H9 (cell line): ENCODE data around the gene BBX. TPM values are rescaled to one million over a fixed set of nuclear protein-coding genes. Genes with fewer than 3 reads are reported as not detected.

Source experiments
- DNase-seq: peaks from one replicate; pipeline ENCODE4 v3.0.0-alpha.2; 2017
- H2AFZ ChIP-seq: one replicate; pipeline ENCODE4 v1.6.1; 2013; ENCODE audit warnings: mild to moderate bottlenecking, low read length, control low read depth, moderate library complexity
- H2AK5ac ChIP-seq: 2 replicates; pipeline ENCODE4 v1.6.1; 2013; ENCODE audit warnings: low read length, control low read depth, mixed read lengths; ENCODE audit not compliant: insufficient read length
- H2BK120ac ChIP-seq: one replicate; pipeline ENCODE4 v1.6.1; 2013; ENCODE audit warnings: low read depth, mild to moderate bottlenecking, low read length, control low read depth, inconsistent platforms; ENCODE audit not compliant: poor library complexity, severe bottlenecking
- H2BK12ac ChIP-seq: 2 replicates; pipeline ENCODE4 v1.6.1; 2013; ENCODE audit warnings: low read length, control low read depth, mixed read lengths, low read depth; ENCODE audit not compliant: insufficient read length
- H2BK15ac ChIP-seq: 2 replicates; pipeline ENCODE4 v1.6.1; 2013; ENCODE audit warnings: low read depth, low read length, control low read depth
- H2BK20ac ChIP-seq: one replicate; pipeline ENCODE4 v1.6.1; 2013; ENCODE audit warnings: low read depth, mild to moderate bottlenecking, low read length, control low read depth, inconsistent platforms; ENCODE audit not compliant: poor library complexity, severe bottlenecking
- H2BK5ac ChIP-seq: 2 replicates; pipeline ENCODE4 v1.6.1; 2013; ENCODE audit warnings: low read length, control low read depth, mixed read lengths; ENCODE audit not compliant: insufficient read length
- H3K14ac ChIP-seq: 2 replicates; pipeline ENCODE4 v1.6.1; 2013; ENCODE audit warnings: low read length, control low read depth; ENCODE audit not compliant: insufficient read depth
- H3K18ac ChIP-seq: 2 replicates; pipeline ENCODE4 v1.6.1; 2013; ENCODE audit warnings: low read depth, mild to moderate bottlenecking, mixed read lengths, low read length, control low read depth; ENCODE audit not compliant: insufficient read length
- H3K23ac ChIP-seq: 2 replicates; pipeline ENCODE4 v1.6.1; 2013; ENCODE audit warnings: low read length, control low read depth, mixed read lengths, low read depth; ENCODE audit not compliant: insufficient read length
- H3K23me2 ChIP-seq: 2 replicates; pipeline ENCODE4 v1.6.1; 2013; ENCODE audit warnings: low read depth, mild to moderate bottlenecking, mixed read lengths, low read length, control low read depth; ENCODE audit not compliant: insufficient read length, poor library complexity, severe bottlenecking
- H3K27ac ChIP-seq: 2 replicates; pipeline ENCODE4 v1.5.1; 2013; ENCODE audit warnings: low read length, control low read depth, mixed read lengths, low read depth; ENCODE audit not compliant: insufficient read length
- H3K27me3 ChIP-seq: 2 replicates; pipeline ENCODE4 v1.6.1; 2013; ENCODE audit warnings: low read length, control low read depth, inconsistent platforms; ENCODE audit not compliant: insufficient read depth
- H3K4ac ChIP-seq: 2 replicates; pipeline ENCODE4 v1.6.1; 2013; ENCODE audit warnings: low read depth, mild to moderate bottlenecking, control low read depth, inconsistent platforms, low read length, moderate library complexity
- H3K4me1 ChIP-seq: 2 replicates; pipeline ENCODE4 v1.6.1; 2013; ENCODE audit warnings: low read length, control low read depth, inconsistent platforms; ENCODE audit not compliant: insufficient read depth
- H3K4me2 ChIP-seq: 2 replicates; pipeline ENCODE4 v1.6.1; 2013; ENCODE audit warnings: low read length, control low read depth, mixed read lengths; ENCODE audit not compliant: insufficient read length, insufficient read depth
- H3K56ac ChIP-seq: 2 replicates; pipeline ENCODE4 v1.6.1; 2013; ENCODE audit warnings: low read depth, mild to moderate bottlenecking, mixed read lengths, low read length, control low read depth; ENCODE audit not compliant: insufficient read length
- H3K79me1 ChIP-seq: 2 replicates; pipeline ENCODE4 v1.6.1; 2013; ENCODE audit warnings: low read depth, mild to moderate bottlenecking, moderate library complexity, low read length, control low read depth, inconsistent platforms; ENCODE audit not compliant: insufficient read depth, poor library complexity, severe bottlenecking
- H3K79me2 ChIP-seq: 2 replicates; pipeline ENCODE4 v1.6.1; 2013; ENCODE audit warnings: low read length, control low read depth, inconsistent platforms; ENCODE audit not compliant: insufficient read depth
- H3K9ac ChIP-seq: 2 replicates; pipeline ENCODE4 v1.6.1; 2013; ENCODE audit warnings: low read length, control low read depth, mixed read lengths; ENCODE audit not compliant: insufficient read length; ENCODE audit errors: extremely low read depth
- H3K9me3 ChIP-seq: one replicate; pipeline ENCODE4 v1.6.1; 2013; ENCODE audit warnings: low read depth, low read length, inconsistent platforms; ENCODE audit not compliant: control insufficient read depth
- H3T11ph ChIP-seq: one replicate; pipeline ENCODE4 v1.6.1; 2013; ENCODE audit warnings: mild to moderate bottlenecking, low read length, control low read depth, inconsistent platforms
- H4K20me1 ChIP-seq: one replicate; pipeline ENCODE4 v1.6.1; 2013; ENCODE audit not compliant: control insufficient read depth, insufficient read length, insufficient read depth
- H4K5ac ChIP-seq: 2 replicates; pipeline ENCODE4 v1.6.1; 2013; ENCODE audit warnings: low read depth, mild to moderate bottlenecking, mixed read lengths, low read length, control low read depth; ENCODE audit not compliant: insufficient read length
- H4K8ac ChIP-seq: replicated peaks from 2 replicates; pipeline ENCODE4 v1.6.1; 2013; ENCODE audit warnings: low read length, control low read depth, mixed read lengths, low read depth; ENCODE audit not compliant: insufficient read length
- H4K91ac ChIP-seq: 2 replicates; pipeline ENCODE4 v1.6.1; 2013; ENCODE audit warnings: low read depth, mild to moderate bottlenecking, moderate library complexity, mixed read lengths, low read length, control low read depth; ENCODE audit not compliant: insufficient read length
- H3K27ac Mint-ChIP-seq, 3 experiments: 2 replicates in 2 of 3; 3 replicates in 1 of 3; pipeline ENCODE4 v1.8.0; 2020 to 2021; ENCODE audit warnings: mixed read lengths in 3 of 3, mild to moderate bottlenecking in 1 of 3, moderate library complexity in 1 of 3
- H3K27me3 Mint-ChIP-seq: 2 replicates; pipeline ENCODE4 v1.8.0; 2021; ENCODE audit warnings: low read depth, mild to moderate bottlenecking, moderate library complexity, mixed read lengths
- H3K36me3 Mint-ChIP-seq, 3 experiments: 2 replicates in 2 of 3; 3 replicates in 1 of 3; pipeline ENCODE4 v1.8.0; 2020 to 2021; ENCODE audit warnings: low read depth in 3 of 3, mixed read lengths in 3 of 3; ENCODE audit not compliant: insufficient read depth in 1 of 3
- H3K4me1 Mint-ChIP-seq, 2 experiments: 2 replicates each; pipeline ENCODE4 v1.8.0; 2020; ENCODE audit warnings: mixed read lengths in 2 of 2
- H3K4me3 Mint-ChIP-seq, 2 experiments: 2 replicates in 1 of 2; 3 replicates in 1 of 2; pipeline ENCODE4 v1.8.0; 2020 to 2021; ENCODE audit warnings: mild to moderate bottlenecking in 2 of 2, mixed read lengths in 2 of 2, moderate library complexity in 1 of 2
- H3K9me3 Mint-ChIP-seq, 2 experiments: 2 replicates in 1 of 2; 3 replicates in 1 of 2; pipeline ENCODE4 v1.8.0; 2020; ENCODE audit warnings: mild to moderate bottlenecking in 2 of 2, mixed read lengths in 2 of 2, moderate library complexity in 1 of 2
- WGBS: extraction: QIAGEN DNeasy Blood & Tissue Kit; methylation state at CpG from one replicate; pipeline ENCODE4 v1.1.7; 2013; ENCODE audit warnings: missing lambda C conversion rate, low lambda C conversion rate, mixed read lengths; ENCODE audit not compliant: insufficient read length; ENCODE audit errors: extremely low coverage; 5-methylcytosine and 5-hydroxymethylcytosine counted together
- total RNA-seq: library from RNA; stranded (reverse); gene quantifications from 2 replicates; pipeline ENCODE4 v1.2.1, GENCODE V29; 2021
- TF ChIP-seq, protein P1 (sequence below): fragments of 200-600 bp; sonication (generic); conservative IDR thresholded peaks from 3 replicates; pipeline ENCODE4 v1.8.0; 2021; ENCODE audit warnings: antibody characterized with exemption, mild to moderate bottlenecking

Gene BBX
- total RNA-seq, 1 experiment from 2014 or later: 34.8 TPM

DNA sequence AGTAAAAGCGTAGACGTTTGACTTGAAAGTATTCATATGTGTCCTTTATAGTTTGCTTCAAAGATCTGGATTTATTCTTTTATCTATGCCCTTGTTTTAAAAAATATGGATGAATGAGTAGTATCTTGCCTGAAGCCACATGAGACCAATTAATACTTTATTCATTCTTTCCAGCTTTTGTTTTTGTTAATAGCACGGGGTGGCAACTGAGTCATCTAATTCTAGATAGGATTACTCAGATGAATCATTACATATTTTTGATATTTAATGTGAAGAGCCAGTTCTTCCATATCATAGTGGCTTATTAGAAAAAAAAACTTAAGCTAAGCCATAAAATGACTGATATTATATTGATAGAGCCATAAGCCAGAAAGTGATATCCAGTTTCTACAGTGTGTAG, 121.9 kb downstream of the BBX start:
- Mint-ChIP-seq H3K9me3 (peaks cover 7 to 9% of the 10 kb centered on the region in 2 experiments), H3K4me1 (peaks cover 26 to 29% of the 10 kb centered on the region in 2 experiments), H3K36me3 (peaks cover 13 to 20% (median 15%) of the 10 kb centered on the region in 3 experiments), H3K4me3 (no peak overlapping the region), H3K27me3 (no peaks in the 10 kb centered on the region), H3K27ac (no peak overlapping the region)
- H4K8ac ChIP-seq: no peak overlapping the region
- no peak overlapping the region for H3K56ac ChIP-seq
- no peak overlapping the region for H3K9ac ChIP-seq
- H3K18ac ChIP-seq: no peak overlapping the region
- H3K4ac ChIP-seq: no peak overlapping the region
- H4K91ac ChIP-seq: no peak overlapping the region
- H3K4me1 ChIP-seq: peaks cover 3% of the 10 kb centered on the region; the same call in 1 of the 2 replicates
- H3K79me2 ChIP-seq: no peaks in the 10 kb centered on the region
- no peak overlapping the region for H2BK120ac ChIP-seq
- H4K5ac ChIP-seq: no peak overlapping the region
- no peak overlapping the region for H2BK12ac ChIP-seq
- H2BK20ac ChIP-seq: no peak overlapping the region
- no peak overlapping the region for H3K23ac ChIP-seq
- H3K9me3 ChIP-seq: no peaks in the 10 kb centered on the region
- no peak overlapping the region for H3T11ph ChIP-seq
- H3K79me1 ChIP-seq: no peaks in the 10 kb centered on the region
- H3K27me3 ChIP-seq: no peaks in the 10 kb centered on the region
- H3K14ac ChIP-seq: no peak overlapping the region
- H4K20me1 ChIP-seq: no peaks in the 10 kb centered on the region
- DNase-seq: no peak
- H3K23me2 ChIP-seq: no peaks in the 10 kb centered on the region
- no peak overlapping the region for H2BK5ac ChIP-seq
- no peak overlapping the region for H2BK15ac ChIP-seq
- no peak overlapping the region for H3K4me2 ChIP-seq
- H2AFZ ChIP-seq: no peak overlapping the region
- no CpG with 5 or more reads among the region's 3 CpGs for WGBS
- TF ChIP-seq, protein P1, sequence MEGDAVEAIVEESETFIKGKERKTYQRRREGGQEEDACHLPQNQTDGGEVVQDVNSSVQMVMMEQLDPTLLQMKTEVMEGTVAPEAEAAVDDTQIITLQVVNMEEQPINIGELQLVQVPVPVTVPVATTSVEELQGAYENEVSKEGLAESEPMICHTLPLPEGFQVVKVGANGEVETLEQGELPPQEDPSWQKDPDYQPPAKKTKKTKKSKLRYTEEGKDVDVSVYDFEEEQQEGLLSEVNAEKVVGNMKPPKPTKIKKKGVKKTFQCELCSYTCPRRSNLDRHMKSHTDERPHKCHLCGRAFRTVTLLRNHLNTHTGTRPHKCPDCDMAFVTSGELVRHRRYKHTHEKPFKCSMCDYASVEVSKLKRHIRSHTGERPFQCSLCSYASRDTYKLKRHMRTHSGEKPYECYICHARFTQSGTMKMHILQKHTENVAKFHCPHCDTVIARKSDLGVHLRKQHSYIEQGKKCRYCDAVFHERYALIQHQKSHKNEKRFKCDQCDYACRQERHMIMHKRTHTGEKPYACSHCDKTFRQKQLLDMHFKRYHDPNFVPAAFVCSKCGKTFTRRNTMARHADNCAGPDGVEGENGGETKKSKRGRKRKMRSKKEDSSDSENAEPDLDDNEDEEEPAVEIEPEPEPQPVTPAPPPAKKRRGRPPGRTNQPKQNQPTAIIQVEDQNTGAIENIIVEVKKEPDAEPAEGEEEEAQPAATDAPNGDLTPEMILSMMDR: no peak
- H2AK5ac ChIP-seq: no peak overlapping the region
- H3K27ac ChIP-seq: no peak overlapping the region
